ENCODE results near the gene KCNMA1. TPM values are rescaled to one million over a fixed set of nuclear protein-coding genes. Genes with fewer than 3 reads are reported as not detected.

The KCNMA1 gene
- total and polyA plus RNA-seq, 10 of the 15 experiments (the other 5 are each of a cell fraction or from before 2014, with no cell fraction given): 8.5 to 77.0 (median 21.3) TPM

DNA sequence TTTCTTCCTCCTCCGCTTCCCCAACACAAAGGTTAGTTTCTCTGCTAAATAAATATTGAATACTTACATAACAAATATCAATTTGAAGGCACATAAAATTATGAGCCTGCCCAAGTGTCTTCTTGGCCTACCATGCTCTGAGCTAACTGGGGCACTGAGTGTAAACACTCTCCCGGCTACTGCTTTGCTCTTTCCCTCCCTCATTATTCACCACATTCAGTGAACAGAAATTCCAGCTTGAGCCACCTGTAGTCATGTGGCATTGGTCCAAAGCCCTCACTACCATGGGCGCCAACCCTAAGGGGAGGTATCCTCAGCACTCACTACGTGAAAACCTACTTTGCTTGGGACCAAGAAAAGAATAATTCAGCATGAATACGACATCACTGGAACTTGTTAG lies 409.0 kb downstream of the KCNMA1 start (continued):
- TF ChIP-seq SPI1 (IDR thresholded peaks at IDR 0.05; ENCODE audit: borderline replicate concordance, insufficient read depth, low read depth, low read length): no peak
- no peak for TF ChIP-seq ZNF217 (IDR thresholded peaks at IDR 0.05)
- no peak for TF ChIP-seq NR2F1 (conservative IDR thresholded peaks at IDR 0.05)
- no peak for TF ChIP-seq DPF2 (IDR thresholded peaks at IDR 0.05)
- no peak for TF ChIP-seq IRF4 (IDR thresholded peaks at IDR 0.05; ENCODE audit: low read depth, low read length)
- no peak for TF ChIP-seq NRF1 (conservative IDR thresholded peaks at IDR 0.05; ENCODE audit: low read depth, low read length)
- no peak for TF ChIP-seq SIX5 (IDR thresholded peaks at IDR 0.05; ENCODE audit: low read depth, low read length, severe bottlenecking)

DNA sequence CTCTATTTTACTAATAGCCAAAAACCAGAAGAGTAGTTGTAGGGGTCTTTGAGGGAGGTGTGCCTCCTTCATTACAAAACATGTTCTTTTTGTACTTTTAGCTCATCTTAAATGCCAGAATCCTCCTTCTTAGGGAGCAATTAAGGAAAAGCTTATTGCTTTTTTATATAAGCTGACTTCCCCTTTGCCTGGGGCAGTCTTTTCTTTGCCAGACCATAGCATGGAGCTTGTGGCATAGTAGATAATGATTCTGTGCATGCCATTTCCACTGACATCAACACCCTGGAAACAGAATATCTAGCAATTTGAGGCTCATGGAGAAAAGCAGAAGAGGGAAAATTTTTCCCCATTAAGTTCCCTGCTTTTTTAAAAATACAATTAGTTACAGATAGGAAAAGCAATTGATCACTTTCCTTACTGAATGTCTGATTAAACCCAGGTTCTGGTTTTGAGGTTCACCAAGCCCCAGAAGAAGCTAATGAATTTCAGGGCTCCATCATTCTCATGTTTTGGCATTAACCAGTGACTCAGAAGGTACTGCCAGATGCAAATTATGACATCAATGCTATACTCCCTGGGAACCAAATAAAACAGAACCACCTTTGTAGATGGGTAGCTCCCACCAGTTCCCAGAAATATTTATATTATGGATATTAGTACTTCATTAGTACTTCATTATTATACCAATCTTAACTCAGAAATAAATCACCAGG lies 410.6 kb downstream of the KCNMA1 start:
- H3K79me2 ChIP-seq (ENCODE audit: control insufficient read depth, insufficient read depth, low read length): no peaks in the 10 kb centered on the region
- no peak for FAIRE-seq
- BruUV-seq (replicated peaks): no TSS peak
- H3K27ac ChIP-seq (ENCODE audit: control insufficient read depth, insufficient read depth): no peak overlapping the region
- ATAC-seq: no peak
- in situ Hi-C loops (cut with MboI) (no loop called here), intact Hi-C loops (cut with micrococcal nuclease; ENCODE audit: unreplicated experiment) (no loop called here)
- H3K36me3 ChIP-seq (ENCODE audit: control insufficient read depth in 2 of 2, insufficient read depth in 2 of 2, low read length in 1 of 2): no peaks in the 10 kb centered on the region
- H4K20me1 ChIP-seq (ENCODE audit: control insufficient read depth, insufficient read depth): no peaks in the 10 kb centered on the region
- H3K4me3 ChIP-seq: no peak overlapping the region
- SMC1A ChIA-PET (ENCODE audit: uncharacterized antibody, unreplicated experiment): interaction anchor here (0.9 to 1.1 kb wide), 2 partner anchors 9 to 10 kb away, joined by 3 to 4 read pairs; no protein-coding TSS in a partner anchor
- H3K9ac ChIP-seq (ENCODE audit: control insufficient read depth, insufficient read depth, low read length): no peak overlapping the region
- no peaks in the 10 kb centered on the region for H3K27me3 ChIP-seq (replicated peaks in 1 of 2; ENCODE audit: control insufficient read depth in 2 of 2, insufficient read depth in 2 of 2, low read length in 1 of 2)
- H3K4me2 ChIP-seq (ENCODE audit: control insufficient read depth, insufficient read depth): no peak overlapping the region
- TF ChIP-seq SUZ12 (IDR thresholded peaks at IDR 0.05; ENCODE audit: unreplicated experiment): no peak
- TF ChIP-seq TCF12 (IDR thresholded peaks at IDR 0.05; ENCODE audit: low read depth, low read length): no peak
- no peak for TF ChIP-seq LARP7 (IDR thresholded peaks at IDR 0.05)
- TF ChIP-seq, protein P1, sequence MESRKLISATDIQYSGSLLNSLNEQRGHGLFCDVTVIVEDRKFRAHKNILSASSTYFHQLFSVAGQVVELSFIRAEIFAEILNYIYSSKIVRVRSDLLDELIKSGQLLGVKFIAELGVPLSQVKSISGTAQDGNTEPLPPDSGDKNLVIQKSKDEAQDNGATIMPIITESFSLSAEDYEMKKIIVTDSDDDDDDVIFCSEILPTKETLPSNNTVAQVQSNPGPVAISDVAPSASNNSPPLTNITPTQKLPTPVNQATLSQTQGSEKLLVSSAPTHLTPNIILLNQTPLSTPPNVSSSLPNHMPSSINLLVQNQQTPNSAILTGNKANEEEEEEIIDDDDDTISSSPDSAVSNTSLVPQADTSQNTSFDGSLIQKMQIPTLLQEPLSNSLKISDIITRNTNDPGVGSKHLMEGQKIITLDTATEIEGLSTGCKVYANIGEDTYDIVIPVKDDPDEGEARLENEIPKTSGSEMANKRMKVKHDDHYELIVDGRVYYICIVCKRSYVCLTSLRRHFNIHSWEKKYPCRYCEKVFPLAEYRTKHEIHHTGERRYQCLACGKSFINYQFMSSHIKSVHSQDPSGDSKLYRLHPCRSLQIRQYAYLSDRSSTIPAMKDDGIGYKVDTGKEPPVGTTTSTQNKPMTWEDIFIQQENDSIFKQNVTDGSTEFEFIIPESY (IDR thresholded peaks at IDR 0.05): no peak
- TF ChIP-seq NFYA (IDR thresholded peaks at IDR 0.05; ENCODE audit: borderline replicate concordance, low read depth, low read length): no peak
- no peak for TF ChIP-seq ZNF217 (IDR thresholded peaks at IDR 0.05)
- TF ChIP-seq RFX5 (IDR thresholded peaks at IDR 0.05; ENCODE audit: low read depth, low read length): no peak
- DNase-seq (ENCODE audit: low read depth, low spot score): no peak
- POLR2A ChIA-PET: interaction anchor here (0.9 kb wide), 1 partner anchor 15 kb away, joined by 3 read pairs; no protein-coding TSS in a partner anchor
- no peaks in the 10 kb centered on the region for H3K9me3 ChIP-seq (replicated peaks; ENCODE audit: control insufficient read depth, insufficient read depth, low read length)
- CTCF ChIA-PET: interaction anchor here (0.7 to 1.6 kb wide), 6 partner anchors 10 to 429 kb away, joined by 3 to 4 read pairs (median 3); no protein-coding TSS in a partner anchor
- H2AFZ ChIP-seq (ENCODE audit: control insufficient read depth, low read depth, low read length): no peak overlapping the region
- H3K4me1 ChIP-seq (ENCODE audit: control insufficient read depth, insufficient read depth, low read length): peaks cover 7% of the 10 kb centered on the region
- RAD21 ChIA-PET (ENCODE audit: unreplicated experiment): interaction anchor here (1.0 kb wide), 1 partner anchor 16 kb away, joined by 3 read pairs; no protein-coding TSS in a partner anchor
